GM12864 (cell line): ENCODE measurements around the gene PTGER4.
"Not testable (repeated sequence)": the region's sequence is repeated elsewhere in the genome, so short reads cannot be mapped to it uniquely, and the experiment has no call there.

Source experiments
- DNase-seq: peaks from one replicate; pipeline ENCODE4 v3.0.0-alpha.2; 2011; ENCODE audit warnings: low read depth
- H3K4me3 ChIP-seq: 2 replicates; pipeline ENCODE4 v1.5.1; 2011; ENCODE audit warnings: mild to moderate bottlenecking, low read depth, low read length, control low read depth
- TF ChIP-seq, protein P1 (sequence below): IDR thresholded peaks from 2 replicates; pipeline ENCODE4 v1.5.1; 2011; ENCODE audit warnings: low read depth, mild to moderate bottlenecking, moderate library complexity, low read length, control low read depth, inconsistent platforms; ENCODE audit errors: missing control alignments

PTGER4 gene

DNA sequence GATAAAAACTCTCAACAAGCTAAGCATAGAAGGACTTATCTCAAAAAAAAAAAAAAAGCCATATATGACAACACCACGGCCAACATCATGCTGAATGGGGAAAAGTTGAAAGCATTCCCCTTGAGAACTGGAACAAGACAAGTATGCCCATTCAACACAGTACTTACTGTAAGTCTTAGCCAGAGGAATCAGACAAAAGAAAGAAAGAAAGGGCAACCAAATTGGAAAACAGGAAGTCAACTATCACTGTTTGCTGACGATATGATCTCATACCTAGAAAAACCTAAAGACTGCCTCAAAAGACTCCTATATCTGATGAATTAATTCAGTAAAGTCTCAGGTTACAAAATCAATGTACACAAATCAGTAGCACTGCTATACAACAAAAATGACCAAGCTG is 24.6 kb upstream of the PTGER4 start:
- TF ChIP-seq, protein P1, sequence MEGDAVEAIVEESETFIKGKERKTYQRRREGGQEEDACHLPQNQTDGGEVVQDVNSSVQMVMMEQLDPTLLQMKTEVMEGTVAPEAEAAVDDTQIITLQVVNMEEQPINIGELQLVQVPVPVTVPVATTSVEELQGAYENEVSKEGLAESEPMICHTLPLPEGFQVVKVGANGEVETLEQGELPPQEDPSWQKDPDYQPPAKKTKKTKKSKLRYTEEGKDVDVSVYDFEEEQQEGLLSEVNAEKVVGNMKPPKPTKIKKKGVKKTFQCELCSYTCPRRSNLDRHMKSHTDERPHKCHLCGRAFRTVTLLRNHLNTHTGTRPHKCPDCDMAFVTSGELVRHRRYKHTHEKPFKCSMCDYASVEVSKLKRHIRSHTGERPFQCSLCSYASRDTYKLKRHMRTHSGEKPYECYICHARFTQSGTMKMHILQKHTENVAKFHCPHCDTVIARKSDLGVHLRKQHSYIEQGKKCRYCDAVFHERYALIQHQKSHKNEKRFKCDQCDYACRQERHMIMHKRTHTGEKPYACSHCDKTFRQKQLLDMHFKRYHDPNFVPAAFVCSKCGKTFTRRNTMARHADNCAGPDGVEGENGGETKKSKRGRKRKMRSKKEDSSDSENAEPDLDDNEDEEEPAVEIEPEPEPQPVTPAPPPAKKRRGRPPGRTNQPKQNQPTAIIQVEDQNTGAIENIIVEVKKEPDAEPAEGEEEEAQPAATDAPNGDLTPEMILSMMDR: no peak
- DNase-seq: no peak
- no peak overlapping the region for H3K4me3 ChIP-seq

DNA sequence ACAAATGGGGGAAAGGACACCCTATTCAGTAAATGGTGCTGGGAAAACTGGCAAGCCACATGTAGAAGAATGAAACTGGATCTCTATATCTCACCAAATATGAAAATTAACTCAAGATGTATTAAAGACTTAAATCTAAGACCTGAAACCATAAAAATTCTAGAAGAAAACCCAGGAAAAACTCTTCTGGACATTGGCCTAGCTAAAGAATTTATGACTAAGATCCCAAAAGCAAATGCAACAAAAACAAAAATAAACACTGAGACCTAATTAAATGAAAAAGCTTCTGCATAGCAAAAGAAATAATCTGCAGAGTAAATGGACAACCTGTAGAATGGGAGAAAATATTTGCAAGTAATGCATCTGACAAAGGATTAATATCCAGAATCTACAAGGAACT is 23.6 kb upstream of the PTGER4 start:
- DNase-seq, H3K4me3 ChIP-seq: not testable (repeated sequence)

DNA sequence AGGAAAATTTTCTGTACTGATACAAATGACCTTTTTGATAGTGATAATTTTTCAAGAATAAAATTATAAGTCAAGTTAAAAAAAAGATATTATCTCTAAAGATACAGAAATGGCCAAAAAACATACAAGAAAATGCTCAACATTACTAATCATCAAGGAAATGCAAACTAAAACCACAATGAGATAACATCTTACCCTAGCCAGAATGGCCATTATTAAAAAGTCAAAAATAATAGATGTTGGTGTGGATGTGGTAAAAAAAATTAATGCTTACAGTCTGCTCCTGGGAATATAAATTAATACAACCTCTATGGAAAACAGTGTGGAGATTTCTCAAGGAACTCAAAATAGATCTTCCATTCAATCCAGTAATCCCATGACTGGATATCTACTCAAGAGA is 22.9 kb upstream of the PTGER4 start:
- TF ChIP-seq, protein P1: no peak

DNA sequence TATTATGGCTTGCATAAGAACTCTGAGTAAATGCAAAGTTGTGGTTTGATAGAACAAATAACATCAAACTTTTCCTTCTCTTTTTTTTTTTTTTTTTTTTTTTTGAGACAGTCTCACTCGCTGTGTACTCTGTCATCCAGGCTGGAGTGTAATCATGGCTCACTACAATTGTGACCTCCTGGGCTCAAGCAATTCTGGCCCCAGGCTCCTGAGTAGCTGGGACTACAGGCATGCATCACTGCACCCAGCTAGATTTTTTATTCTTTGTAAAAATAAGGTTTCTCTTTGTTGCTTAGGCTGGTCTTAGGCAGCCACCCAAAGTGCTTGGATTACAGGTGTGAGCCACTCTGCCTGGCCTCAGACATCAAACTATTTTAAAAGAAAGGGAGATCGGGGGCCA is 19.0 kb upstream of the PTGER4 start:
- no peak for DNase-seq
- TF ChIP-seq, protein P1: no peak

More for the DNA sequence above, 22.9 kb upstream of the PTGER4 start:
- no peak overlapping the region for H3K4me3 ChIP-seq
- no peak for DNase-seq

DNA sequence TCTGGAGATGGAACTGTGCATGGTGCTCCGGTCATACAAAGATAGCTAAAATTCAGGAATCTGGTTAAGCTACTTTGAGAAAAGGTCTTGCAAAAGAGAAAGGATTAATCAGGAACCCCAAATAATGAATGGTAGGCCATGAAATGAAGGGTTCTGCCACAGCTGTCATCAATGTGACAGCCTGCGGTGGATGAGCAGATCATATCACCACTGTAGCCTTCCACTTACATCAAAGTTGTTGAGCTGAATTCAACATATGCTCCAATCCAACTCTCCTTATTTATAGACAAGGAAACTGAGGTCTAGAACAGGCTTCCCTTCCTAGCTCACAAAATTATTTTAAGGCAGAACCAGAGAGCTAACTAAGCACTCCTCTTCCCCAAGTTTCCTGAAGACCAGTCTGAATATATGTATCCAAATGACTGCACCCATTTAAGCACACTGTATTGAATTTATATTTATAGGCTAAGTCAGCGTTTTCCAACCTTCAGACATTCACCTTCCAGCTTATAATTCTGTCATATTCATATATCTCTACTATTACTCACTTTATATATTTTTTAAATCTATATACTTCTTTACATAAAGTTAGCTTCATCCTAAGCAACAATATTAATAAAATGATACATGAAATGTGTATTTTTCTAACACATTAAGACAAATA is 13.9 kb upstream of the PTGER4 start:
- no peak overlapping the region for H3K4me3 ChIP-seq
- DNase-seq: no peak
- TF ChIP-seq, protein P1: no peak

More for the DNA sequence above, 19.0 kb upstream of the PTGER4 start:
- no peak overlapping the region for H3K4me3 ChIP-seq

DNA sequence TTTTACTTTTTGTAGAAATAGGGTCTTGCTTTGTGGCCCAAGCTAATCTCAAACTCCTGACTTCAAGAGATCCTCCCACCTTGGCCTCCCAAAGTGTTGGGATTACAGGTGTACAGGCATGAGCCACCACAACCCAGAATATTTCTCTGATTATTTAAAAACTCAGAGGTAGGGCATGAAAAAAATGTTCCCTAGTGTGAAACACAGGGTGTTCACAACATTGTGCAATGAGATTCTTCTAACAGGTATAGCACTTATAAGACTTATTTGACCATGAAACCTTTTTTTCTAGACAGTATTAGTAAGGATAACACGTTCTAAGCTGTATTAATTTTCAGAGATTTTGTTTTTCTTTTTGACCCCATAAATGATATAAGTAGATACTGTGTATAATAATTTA is 13.1 kb upstream of the PTGER4 start:
- H3K4me3 ChIP-seq: no peak overlapping the region
- TF ChIP-seq, protein P1: no peak
- no peak for DNase-seq

DNA sequence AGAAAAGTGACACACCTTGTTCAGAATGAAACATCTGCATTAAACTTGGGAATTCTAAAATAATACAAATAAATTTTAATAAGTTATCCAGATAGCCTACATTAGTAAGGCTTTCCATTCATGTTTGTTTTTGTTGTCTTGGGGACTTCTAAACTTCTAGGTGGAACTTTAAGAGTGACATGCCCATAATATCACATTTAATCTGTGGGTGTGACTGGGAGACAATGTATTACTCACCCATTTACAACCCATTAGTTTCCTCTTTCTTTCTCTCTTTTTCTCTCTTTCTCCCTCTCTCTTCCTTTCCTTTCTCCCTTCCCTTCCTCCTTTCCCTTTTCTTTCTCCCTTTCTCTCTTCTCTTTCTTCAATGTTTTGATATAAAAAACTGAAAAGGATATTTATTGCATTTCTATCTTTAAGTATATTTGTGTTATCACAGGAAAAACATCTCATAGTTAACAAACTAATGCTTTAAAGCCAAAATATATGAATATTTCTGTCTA is 12.5 kb upstream of the PTGER4 start:
- TF ChIP-seq, protein P1: no peak
- H3K4me3 ChIP-seq: no peak overlapping the region
- no peak for DNase-seq
